NCI-H1694 (cell line): ENCODE data around the gene SLC22A23.

Experiments
- DNase-seq: peaks from one replicate; lab custom pipeline; 2025; lab: John Stamatoyannopoulos, UW

Gene SLC22A23

GRCh38 chr6:3331971-3332370 is 124.9 kb downstream of the SLC22A23 start:
- DNase-seq, result no peak

GRCh38 chr6:3331494-3331893 is 125.4 kb downstream of the SLC22A23 start:
- no peak for DNase-seq

- no peak for DNase-seq
Measured at GRCh38 chr6:3330199-3330598, 126.7 kb downstream of the SLC22A23 start.

- no peak for DNase-seq
Measured at GRCh38 chr6:3329393-3330051, 127.3 kb downstream of the SLC22A23 start.

- no peak for DNase-seq
Measured at GRCh38 chr6:3328796-3329195, 128.1 kb downstream of the SLC22A23 start.

- DNase-seq, result no peak
Measured at GRCh38 chr6:3328145-3328544, 128.7 kb downstream of the SLC22A23 start.

GRCh38 chr6:3327403-3327802 is 129.4 kb downstream of the SLC22A23 start:
- no peak for DNase-seq

GRCh38 chr6:3326981-3327380 is 129.9 kb downstream of the SLC22A23 start:
- DNase-seq, result no peak

GRCh38 chr6:3326184-3326971 is 130.5 kb downstream of the SLC22A23 start:
- no peak for DNase-seq

- peak; percentile 65 for DNase-seq
Measured at GRCh38 chr6:3325210-3325609, 131.6 kb downstream of the SLC22A23 start.

GRCh38 chr6:3324262-3324942 is 132.4 kb downstream of the SLC22A23 start:
- DNase-seq, result no peak

- DNase-seq, result no peak
Measured at GRCh38 chr6:3323696-3324261, 133.1 kb downstream of the SLC22A23 start.

- DNase-seq, result no peak
Measured at GRCh38 chr6:3323148-3323547, 133.7 kb downstream of the SLC22A23 start.

GRCh38 chr6:3322366-3322890 is 134.4 kb downstream of the SLC22A23 start:
- no peak for DNase-seq

GRCh38 chr6:3321875-3322274 is 135.0 kb downstream of the SLC22A23 start:
- DNase-seq, result no peak

- DNase-seq, result no peak
Measured at GRCh38 chr6:3321042-3321441, 135.8 kb downstream of the SLC22A23 start.

- DNase-seq, result peak; percentile 61
Measured at GRCh38 chr6:3320238-3320811, 136.5 kb downstream of the SLC22A23 start.

GRCh38 chr6:3319610-3320200 is 137.1 kb downstream of the SLC22A23 start:
- DNase-seq, result no peak

- no peak for DNase-seq
Measured at GRCh38 chr6:3318821-3319540, 137.9 kb downstream of the SLC22A23 start.

GRCh38 chr6:3318226-3318625 is 138.6 kb downstream of the SLC22A23 start:
- no peak for DNase-seq

- peak; percentile 19 for DNase-seq
Measured at GRCh38 chr6:3317741-3318211, 139.1 kb downstream of the SLC22A23 start.
